ENCODE results near the gene DDR1. TPM values are rescaled to one million over a fixed set of nuclear protein-coding genes. Genes with fewer than 3 reads are reported as not detected.
A peak's percentile ranks its signal among the peaks of the same experiment; 100 is the strongest.
"Not testable (repeated sequence)": the region's sequence is repeated elsewhere in the genome, so short reads cannot be mapped to it uniquely, and the experiment has no call there.

Gene DDR1
- total and polyA plus RNA-seq, 2 experiments from 2014 or later = 58.3 to 154 TPM

GRCh38 chr6:30852459-30852858 is 31.9 kb upstream of the DDR1 start:
- peaks cover 15% of the 10 kb centered on the region for H3K4me1 ChIP-seq (ENCODE audit: insufficient read depth)
- not testable (repeated sequence) for DNase-seq (ENCODE audit: low spot score); H3K27me3 Mint-ChIP-seq (ENCODE audit: insufficient read depth, low read depth, poor library complexity); H3K4me2 ChIP-seq; H3K27me3 ChIP-seq (ENCODE audit: insufficient read depth); H3K9me2 ChIP-seq (ENCODE audit: insufficient read depth); H3K79me2 ChIP-seq (replicated peaks; ENCODE audit: insufficient read depth); H3K27ac ChIP-seq (ENCODE audit: low read depth); H3K4me3 ChIP-seq; H2AFZ ChIP-seq; H3K4me3 Mint-ChIP-seq; H4K20me1 ChIP-seq (replicated peaks; ENCODE audit: insufficient read depth); H3K27ac Mint-ChIP-seq; H3F3A ChIP-seq (replicated peaks; ENCODE audit: low read depth); ATAC-seq
- peaks cover 17% of the 10 kb centered on the region for H3K36me3 ChIP-seq (ENCODE audit: insufficient read depth)
- Mint-ChIP-seq H3K9me3 (peaks cover 45% of the 10 kb centered on the region), H3K4me1 (peaks cover 32% of the 10 kb centered on the region), H3K36me3 (ENCODE audit: low read depth) (peaks cover 45% of the 10 kb centered on the region)

- H3K36me3 Mint-ChIP-seq (ENCODE audit: low read depth) = peaks cover 61% of the 10 kb centered on the region
- no peaks in the 10 kb centered on the region for H3K79me2 ChIP-seq (replicated peaks; ENCODE audit: insufficient read depth)
- TF ChIP-seq CTCF (conservative IDR thresholded peaks at IDR 0.05; ENCODE audit: low read depth in 2 of 2) = no peak
- no peak for TF ChIP-seq STAT1 (IDR thresholded peaks at IDR 0.05; ENCODE audit: unreplicated experiment)
- no peak for TF ChIP-seq EZH2phosphoT487 (IDR thresholded peaks at IDR 0.05; ENCODE audit: unreplicated experiment)
- TF ChIP-seq JUNB (IDR thresholded peaks at IDR 0.05; ENCODE audit: unreplicated experiment) = no peak
- no peak for TF ChIP-seq ZNF331 (CRISPR knock-in tag; IDR thresholded peaks at IDR 0.05; ENCODE audit: low read depth)
- TF ChIP-seq NANOG (IDR thresholded peaks at IDR 0.05; ENCODE audit: borderline replicate concordance) = no peak
- TF ChIP-seq REST (IDR thresholded peaks at IDR 0.05; ENCODE audit: unreplicated experiment) = no peak
- TF ChIP-seq ZNF114 (CRISPR knock-in tag; IDR thresholded peaks at IDR 0.05) = no peak
- TF ChIP-seq ZNF462 (CRISPR knock-in tag; IDR thresholded peaks at IDR 0.05) = no peak
Observed at GRCh38 chr6:30854285-30855040, 29.9 kb upstream of the DDR1 start.

More at GRCh38 chr6:30854285-30855040, 29.9 kb upstream of the DDR1 start:
- DNase-seq (ENCODE audit: low spot score) = no peak
- H3K9me3 Mint-ChIP-seq = peaks cover 62% of the 10 kb centered on the region
- Histone ChIP-seq H3K27ac (ENCODE audit: low read depth) (no peak overlapping the region), H3K36me3 (ENCODE audit: insufficient read depth) (peaks cover 17% of the 10 kb centered on the region), H3K9me2 (ENCODE audit: insufficient read depth) (peaks cover 8% of the 10 kb centered on the region; the same call in 1 of the 2 replicates), H2AFZ (0 out of 2 replicates have a peak overlapping the region, but pooled peaks have one; percentile 18), H3F3A (replicated peaks; ENCODE audit: low read depth) (no peaks in the 10 kb centered on the region), H3K27me3 (ENCODE audit: insufficient read depth) (no peaks in the 10 kb centered on the region), H4K20me1 (replicated peaks; ENCODE audit: insufficient read depth) (no peaks in the 10 kb centered on the region), H3K4me2 (peak overlapping the region; percentile 12; the same call in 1 of the 2 replicates), H3K4me3 (no peak overlapping the region), H3K4me1 (ENCODE audit: insufficient read depth) (peaks cover 10% of the 10 kb centered on the region)
- H3K4me3 Mint-ChIP-seq = no peak overlapping the region
- peaks cover 5% of the 10 kb centered on the region for H3K27me3 Mint-ChIP-seq (ENCODE audit: insufficient read depth, low read depth, poor library complexity)
- peaks cover 16% of the 10 kb centered on the region for H3K4me1 Mint-ChIP-seq
- ATAC-seq = no peak
- H3K27ac Mint-ChIP-seq = no peak overlapping the region

Measured in GM23338 (cell line).